Measurements from ENCODE around the gene MDM2. TPM values are rescaled to one million over a fixed set of nuclear protein-coding genes. Genes with fewer than 3 reads are reported as not detected.

The MDM2 gene
- total and polyA plus RNA-seq, 2 of the 8 experiments (the other 6 are each of a cell fraction or from before 2014, with no cell fraction given) = 15.1 to 115 TPM

DNA sequence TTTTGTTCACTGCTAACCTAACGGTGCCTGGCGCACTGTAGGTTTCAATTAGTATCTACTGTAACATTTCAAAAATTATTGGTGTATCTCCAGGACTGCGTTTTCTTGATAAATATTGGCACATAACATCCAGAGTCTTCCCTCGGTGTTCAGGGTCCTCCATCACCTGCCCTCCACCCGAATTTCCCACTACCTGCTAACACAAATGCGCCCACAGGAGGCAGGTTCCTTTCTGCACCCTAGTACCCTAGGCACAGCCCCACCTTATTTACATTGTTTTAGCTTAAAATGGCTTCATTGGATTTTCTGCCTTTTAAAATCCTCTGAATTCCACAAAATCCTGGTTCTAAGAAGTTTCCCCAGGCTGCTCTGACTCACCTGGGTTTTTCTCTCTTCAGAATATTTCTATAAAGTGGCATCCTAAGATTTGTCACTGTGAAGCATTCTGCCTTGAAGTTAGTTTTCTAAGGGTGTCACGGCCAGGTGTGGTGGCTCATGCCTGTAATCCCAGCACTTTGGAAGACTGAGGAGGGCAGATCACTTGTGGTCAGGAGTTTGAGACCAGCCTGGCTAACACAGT lies 86.4 kb downstream of the MDM2 start:
- WGBS, 2 experiments (ENCODE audit: extremely low coverage in 1 of 2, insufficient coverage in 1 of 2, insufficient read length in 1 of 2, insufficient replicate concordance in 2 of 2, low coverage in 1 of 2, low lambda C conversion rate in 2 of 2, missing lambda C conversion rate in 1 of 2) = 89% methylated on average over 7 of the region's 7 CpGs; no CpG with 5 or more reads in 1 of the 2 experiments
- no peak for FAIRE-seq

More for the DNA sequence above, 86.4 kb downstream of the MDM2 start:
- H2BK120ac ChIP-seq (replicated peaks; ENCODE audit: low read depth, low read length) = no peak overlapping the region
- no peaks in the 10 kb centered on the region for H4K20me1 ChIP-seq (replicated peaks in 1 of 2; ENCODE audit: control insufficient read depth in 1 of 2, insufficient read depth in 2 of 2, low read length in 2 of 2)
- CTCF ChIA-PET (ENCODE audit: partially characterized antibody) = interaction anchor here (1.0 kb wide), 1 partner anchor 11 kb away, joined by 4 read pairs; no protein-coding TSS in a partner anchor
- H3K27me3 ChIP-seq (replicated peaks in 1 of 4; ENCODE audit: control insufficient read depth in 3 of 4, extremely low read depth in 1 of 4, insufficient read depth in 3 of 4, low read length in 3 of 4) = no peaks in the 10 kb centered on the region
- no peak overlapping the region for H3K4me2 ChIP-seq (ENCODE audit: insufficient read depth in 1 of 2, low read depth in 2 of 2, low read length in 2 of 2)
- DNase-seq (ENCODE audit: low read depth in 1 of 2, low spot score in 2 of 2) = no peak
- H3K4me1 ChIP-seq (replicated peaks in 1 of 4; ENCODE audit: control insufficient read depth in 3 of 4, insufficient read depth in 4 of 4, low read length in 3 of 4) = no peaks in the 10 kb centered on the region
- no peak overlapping the region for H2BK5ac ChIP-seq (ENCODE audit: low read depth, low read length)
- no peaks in the 10 kb centered on the region for H3K79me1 ChIP-seq (ENCODE audit: low read depth, low read length)
- H3K9ac ChIP-seq (replicated peaks in 1 of 4; ENCODE audit: extremely low read depth in 1 of 4, low read depth in 3 of 4, low read length in 3 of 4) = no peak overlapping the region
- H3K4ac ChIP-seq (replicated peaks; ENCODE audit: insufficient read length, low read depth, low read length) = no peak overlapping the region
- no peak overlapping the region for H3K27ac ChIP-seq (ENCODE audit: low read depth, low read length)
- TF ChIP-seq BCL11A (IDR thresholded peaks at IDR 0.05; ENCODE audit: low read depth in 2 of 2, low read length in 2 of 2) (no peak), ASH2L (IDR thresholded peaks at IDR 0.05; ENCODE audit: low read length) (no peak), ZNF274 (IDR thresholded peaks at IDR 0.05; ENCODE audit: borderline replicate concordance, extremely low read depth, low read length) (no peak), JUND (IDR thresholded peaks at IDR 0.05; ENCODE audit: low read length) (no peak), YY1 (IDR thresholded peaks at IDR 0.05; ENCODE audit: low read depth, low read length) (no peak), RAD21 (IDR thresholded peaks at IDR 0.05 in 1 of 2, conservative IDR thresholded peaks at IDR 0.05 in 1 of 2; ENCODE audit: low read depth in 2 of 2, low read length in 2 of 2) (no peak), TCF12 (IDR thresholded peaks at IDR 0.05; ENCODE audit: low read depth, low read length) (no peak)
- TF ChIP-seq, protein P1, sequence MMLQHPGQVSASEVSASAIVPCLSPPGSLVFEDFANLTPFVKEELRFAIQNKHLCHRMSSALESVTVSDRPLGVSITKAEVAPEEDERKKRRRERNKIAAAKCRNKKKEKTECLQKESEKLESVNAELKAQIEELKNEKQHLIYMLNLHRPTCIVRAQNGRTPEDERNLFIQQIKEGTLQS (IDR thresholded peaks at IDR 0.05; ENCODE audit: insufficient read depth, low read depth, low read length) = no peak
- H3K4me3 ChIP-seq (ENCODE audit: extremely low read depth in 1 of 4, insufficient read depth in 2 of 4, low read depth in 3 of 4, low read length in 4 of 4) = no peak overlapping the region
- H3K36me3 ChIP-seq (ENCODE audit: control insufficient read depth in 2 of 4, insufficient read depth in 4 of 4, low read length in 3 of 4) = no peaks in the 10 kb centered on the region
- no peaks in the 10 kb centered on the region for H3K9me3 ChIP-seq (ENCODE audit: insufficient read depth in 2 of 2, low read depth in 1 of 2, low read length in 1 of 2)
- H2BK20ac ChIP-seq (ENCODE audit: low read length) = no peak overlapping the region
- no peak overlapping the region for H2BK12ac ChIP-seq (ENCODE audit: low read depth, low read length)
- no peak overlapping the region for H3K18ac ChIP-seq (ENCODE audit: extremely low read depth, low read length)
- H3K14ac ChIP-seq (ENCODE audit: insufficient read length) = no peak overlapping the region
- no peak overlapping the region for H3K56ac ChIP-seq (replicated peaks; ENCODE audit: insufficient read length, low read depth, low read length)
- no peak overlapping the region for H2BK15ac ChIP-seq (ENCODE audit: low read length)
- POLR2A ChIA-PET (ENCODE audit: partially characterized antibody) = interaction anchor here (0.6 kb wide), 1 partner anchor 117 kb away, joined by 4 read pairs; no protein-coding TSS in a partner anchor
- H3K23ac ChIP-seq (ENCODE audit: insufficient read length) = no peak overlapping the region
- H2AFZ ChIP-seq (ENCODE audit: low read length) = no peak overlapping the region
- H4K91ac ChIP-seq (replicated peaks; ENCODE audit: insufficient read length, low read length) = no peak overlapping the region
- no peak overlapping the region for H4K8ac ChIP-seq (ENCODE audit: extremely low read depth, insufficient read depth, low read length)
- no peaks in the 10 kb centered on the region for H3K23me2 ChIP-seq (ENCODE audit: low read depth, low read length)
- no peaks in the 10 kb centered on the region for H3K79me2 ChIP-seq (ENCODE audit: control insufficient read depth in 1 of 2, insufficient read depth in 2 of 2, low read length in 2 of 2)
- no peak overlapping the region for H4K5ac ChIP-seq (ENCODE audit: insufficient read length, low read depth, low read length)
- H2AK5ac ChIP-seq (ENCODE audit: low read depth, low read length) = no peak overlapping the region

All from H1 (cell line).